HEK293 (cell line): ENCODE measurements around the gene ZNF428.

ENCODE experiments used
- CTCF ChIA-PET: fragments of 350-600 bp; formaldehyde crosslinking; extraction: SDS; loops from one replicate; lab custom pipeline; 2021; ENCODE audit warnings: antibody characterized with exemption; lab: Yijun Ruan, JAX
- POLR2A ChIA-PET: fragments of 300-600 bp; formaldehyde crosslinking; extraction: SDS; loops from one replicate; lab custom pipeline; 2020; ENCODE audit warnings: antibody characterized with exemption, inconsistent platforms; lab: Yijun Ruan, JAX
- H3K27ac ChIP-seq: fragments of 200-500 bp; sonication (Bioruptor generic); 2 replicates; pipeline ENCODE4 v1.5.1; 2014; ENCODE audit warnings: low read depth, low read length, control low read depth, inconsistent platforms; ENCODE audit errors: extremely low read depth
- H3K36me3 ChIP-seq, 2 experiments: fragments of 200-500 bp in 1 of 2; sonication (Bioruptor generic) in 1 of 2; 1 replicate in 1 of 2; 2 replicates in 1 of 2; pipeline ENCODE4 v1.5.1; 2014 to 2017; ENCODE audit warnings: inconsistent platforms in 2 of 2, low read length in 2 of 2; ENCODE audit not compliant: control insufficient read depth in 2 of 2, insufficient read depth in 1 of 2
- H3K4me1 ChIP-seq: fragments of 200-500 bp; sonication (Bioruptor generic); 2 replicates; pipeline ENCODE4 v1.5.1; 2014; ENCODE audit warnings: mild to moderate bottlenecking, low read length, inconsistent platforms; ENCODE audit not compliant: control insufficient read depth, insufficient read depth
- H3K4me3 ChIP-seq: 2 replicates; pipeline ENCODE4 v1.5.1; 2011; ENCODE audit warnings: low read depth, mild to moderate bottlenecking, control low read depth, low read length, moderate library complexity
- H3K9me3 ChIP-seq: fragments of 200-500 bp; sonication (Bioruptor generic); 2 replicates; pipeline ENCODE4 v1.5.1; 2014; ENCODE audit warnings: low read depth, low read length, inconsistent platforms; ENCODE audit not compliant: control insufficient read depth, insufficient read depth
- GFI1B ChIP-seq: fragments of 450-650 bp; formaldehyde crosslinking; IDR thresholded peaks from 2 replicates; pipeline ENCODE4 v1.5.1; 2016; ENCODE audit warnings: missing biosample characterization, missing genetic modification characterization
- GLI2 ChIP-seq: fragments of 450-650 bp; formaldehyde crosslinking; IDR thresholded peaks from 2 replicates; pipeline ENCODE4; 2017; ENCODE audit warnings: missing biosample characterization, missing genetic modification characterization, low read depth, borderline replicate concordance
- HOXD13 ChIP-seq: sonication (generic); formaldehyde crosslinking; IDR thresholded peaks from 2 replicates; pipeline ENCODE4 v1.8.0; 2022; ENCODE audit warnings: missing genetic modification reagents, borderline replicate concordance
- KLF1 ChIP-seq: fragments of 450-650 bp; formaldehyde crosslinking; IDR thresholded peaks from 2 replicates; pipeline ENCODE4 v1.5.1; 2016; ENCODE audit warnings: missing biosample characterization, missing genetic modification characterization
- RBAK ChIP-seq: fragments of 450-650 bp; formaldehyde crosslinking; IDR thresholded peaks from 2 replicates; pipeline ENCODE4 v1.5.1; 2016; ENCODE audit warnings: missing biosample characterization, missing genetic modification characterization
- SETDB1 ChIP-seq: IDR thresholded peaks from one replicate; pipeline ENCODE4 v1.6.1; 2017; ENCODE audit warnings: mild to moderate bottlenecking, low read length, moderate library complexity, mixed read lengths; ENCODE audit not compliant: insufficient read length
- ZNF174 ChIP-seq: fragments of 450-650 bp; formaldehyde crosslinking; IDR thresholded peaks from 2 replicates; pipeline ENCODE4 v1.5.0; 2017; ENCODE audit warnings: missing biosample characterization, mild to moderate bottlenecking, missing genetic modification characterization
- ZNF175 ChIP-seq: fragments of 450-650 bp; formaldehyde crosslinking; IDR thresholded peaks from 2 replicates; pipeline ENCODE4 v1.5.1; 2016; ENCODE audit warnings: missing biosample characterization, missing genetic modification characterization
- ZNF266 ChIP-seq: fragments of 450-650 bp; formaldehyde crosslinking; IDR thresholded peaks from 2 replicates; pipeline ENCODE4 v1.5.1; 2016; ENCODE audit warnings: missing biosample characterization, missing genetic modification characterization, low read depth
- ZNF302 ChIP-seq: fragments of 450-650 bp; formaldehyde crosslinking; IDR thresholded peaks from 2 replicates; pipeline ENCODE4 v1.5.1; 2016; ENCODE audit warnings: missing biosample characterization, missing genetic modification characterization, low read depth
- ZNF341 ChIP-seq: fragments of 450-650 bp; formaldehyde crosslinking; IDR thresholded peaks from 2 replicates; pipeline ENCODE4; 2016; ENCODE audit warnings: low read depth, missing biosample characterization, missing genetic modification characterization
- ZNF354C ChIP-seq: fragments of 450-650 bp; formaldehyde crosslinking; IDR thresholded peaks from 2 replicates; pipeline ENCODE4 v1.5.1; 2016; ENCODE audit warnings: missing biosample characterization, missing genetic modification characterization, low read depth, borderline replicate concordance
- ZNF37A ChIP-seq: fragments of 450-650 bp; IDR thresholded peaks from 2 replicates; pipeline ENCODE4 v1.5.1; 2018; ENCODE audit warnings: missing biosample characterization, missing genetic modification characterization
- ZNF510 ChIP-seq: fragments of 450-650 bp; formaldehyde crosslinking; IDR thresholded peaks from 2 replicates; pipeline ENCODE4 v1.5.1; 2018; ENCODE audit warnings: mild to moderate bottlenecking, missing genetic modification characterization, missing biosample characterization; ENCODE audit not compliant: insufficient replicate concordance
- ZNF521 ChIP-seq: fragments of 450-650 bp; formaldehyde crosslinking; IDR thresholded peaks from 2 replicates; pipeline ENCODE4 v1.5.1; 2017; ENCODE audit warnings: missing biosample characterization, mild to moderate bottlenecking, missing genetic modification characterization
- ZNF549 ChIP-seq: fragments of 450-650 bp; IDR thresholded peaks from 2 replicates; pipeline ENCODE4 v1.5.1; 2018; ENCODE audit warnings: missing biosample characterization, missing genetic modification characterization, mild to moderate bottlenecking, inconsistent platforms, moderate library complexity
- ZNF571 ChIP-seq: fragments of 450-650 bp; formaldehyde crosslinking; IDR thresholded peaks from 2 replicates; pipeline ENCODE4 v1.5.0; 2017; ENCODE audit warnings: missing biosample characterization, missing genetic modification characterization
- ZNF624 ChIP-seq: fragments of 450-650 bp; formaldehyde crosslinking; IDR thresholded peaks from 2 replicates; pipeline ENCODE4 v1.5.1; 2017; ENCODE audit warnings: missing biosample characterization, missing genetic modification characterization
- ZNF626 ChIP-seq: fragments of 450-650 bp; sonication (Bioruptor Pico); formaldehyde crosslinking; IDR thresholded peaks from 2 replicates; pipeline ENCODE4 v1.5.1; 2018; ENCODE audit warnings: missing biosample characterization, missing genetic modification characterization, inconsistent platforms
- ZNF707 ChIP-seq: fragments of 450-650 bp; formaldehyde crosslinking; IDR thresholded peaks from 2 replicates; pipeline ENCODE4 v1.5.1; 2016; ENCODE audit warnings: missing biosample characterization, missing genetic modification characterization
- ZNF768 ChIP-seq: fragments of 450-650 bp; formaldehyde crosslinking; IDR thresholded peaks from 2 replicates; pipeline ENCODE4 v1.5.1; 2018; ENCODE audit warnings: missing biosample characterization, mild to moderate bottlenecking, missing genetic modification characterization
- ZNF785 ChIP-seq: fragments of 450-650 bp; formaldehyde crosslinking; IDR thresholded peaks from 2 replicates; pipeline ENCODE4 v1.5.1; 2016; ENCODE audit warnings: missing biosample characterization, missing genetic modification characterization
- ZNF837 ChIP-seq: fragments of 450-650 bp; formaldehyde crosslinking; IDR thresholded peaks from 2 replicates; pipeline ENCODE4 v1.5.1; 2016; ENCODE audit warnings: missing biosample characterization, missing genetic modification characterization
- ZNF843 ChIP-seq: fragments of 450-650 bp; formaldehyde crosslinking; IDR thresholded peaks from 2 replicates; pipeline ENCODE4 v1.5.1; 2016; ENCODE audit warnings: missing biosample characterization, missing genetic modification characterization
- ZSCAN23 ChIP-seq: fragments of 450-650 bp; formaldehyde crosslinking; IDR thresholded peaks from 2 replicates; pipeline ENCODE4 v1.5.1; 2016; ENCODE audit warnings: missing biosample characterization, missing genetic modification characterization
- ZXDB ChIP-seq: fragments of 450-650 bp; formaldehyde crosslinking; IDR thresholded peaks from 2 replicates; pipeline ENCODE4 v1.5.1; 2016; ENCODE audit warnings: missing biosample characterization, missing genetic modification characterization
- TF ChIP-seq, protein P1 (sequence below): fragments of 450-650 bp; formaldehyde crosslinking; IDR thresholded peaks from 2 replicates; pipeline ENCODE4 v1.5.1; 2016; ENCODE audit warnings: missing biosample characterization, missing genetic modification characterization
- TF ChIP-seq, protein P2 (sequence below): fragments of 450-650 bp; formaldehyde crosslinking; IDR thresholded peaks from 2 replicates; pipeline ENCODE4 v1.5.1; 2017; ENCODE audit warnings: missing biosample characterization, missing genetic modification characterization
- TF ChIP-seq, protein P3 (sequence below): fragments of 450-650 bp; IDR thresholded peaks from 2 replicates; pipeline ENCODE4 v1.5.1; 2018; ENCODE audit warnings: missing biosample characterization, mild to moderate bottlenecking, missing genetic modification characterization
- TF ChIP-seq, protein P4 (sequence below): fragments of 450-650 bp; formaldehyde crosslinking; IDR thresholded peaks from 2 replicates; pipeline ENCODE4 v1.5.1; 2016; ENCODE audit warnings: missing biosample characterization, missing genetic modification characterization, borderline replicate concordance

The ZNF428 gene

GRCh38 chr19:43575156-43575950 lies 44.1 kb downstream of the ZNF428 start, which contains the start of the genes PINLYP and XRCC1:
PINLYP (plus strand) TSS chr19:43575801; CDS start chr19:43577192, 1,391 bp downstream.
XRCC1 (minus strand) TSS chr19:43575527; CDS start chr19:43575458, 69 bp downstream.
- ChIA-PET CTCF (interaction anchor here (0.5 to 12.5 kb wide), 11 partner anchors 20 to 243 kb away, joined by 3 to 167 read pairs (median 4); partner anchors contain the start of gene IRGQ), POLR2A (interaction anchor here (0.7 to 2.9 kb wide), 7 partner anchors 12 to 179 kb away, joined by 3 to 23 read pairs (median 4); partner anchors contain the start of genes IRGQ, SMG9 and ZNF576)
- peak within 1 kb of the TSS; percentile 80 for H3K27ac ChIP-seq
- TF ChIP-seq ZNF837 (tag by site-specific recombination) (no peak), ZNF521 (tag by site-specific recombination) (no peak), ZNF785 (tag by site-specific recombination) (no peak), ZNF37A (no peak), ZNF843 (tag by site-specific recombination) (peak; percentile 57; the same call in 1 of the 2 replicates), ZNF510 (tag by site-specific recombination) (no peak), ZNF768 (no peak), KLF1 (tag by site-specific recombination) (peak; percentile 54; the same call in 1 of the 2 replicates), ZNF571 (tag by site-specific recombination) (no peak), ZNF354C (tag by site-specific recombination) (no peak), ZNF266 (tag by site-specific recombination) (no peak), ZNF549 (tag by site-specific recombination) (no peak), ZNF626 (tag by site-specific recombination) (no peak), ZNF624 (tag by site-specific recombination) (no peak), ZNF174 (no peak), RBAK (no peak), ZNF341 (tag by site-specific recombination) (peak; percentile 100), GLI2 (tag by site-specific recombination) (no peak), ZNF175 (no peak), HOXD13 (CRISPR knock-in tag) (no peak), ZNF302 (no peak), SETDB1 (no peak), ZNF707 (no peak), GFI1B (tag by site-specific recombination) (no peak), ZXDB (peak; percentile 71), ZSCAN23 (tag by site-specific recombination) (no peak)
- TF ChIP-seq, protein P1, sequence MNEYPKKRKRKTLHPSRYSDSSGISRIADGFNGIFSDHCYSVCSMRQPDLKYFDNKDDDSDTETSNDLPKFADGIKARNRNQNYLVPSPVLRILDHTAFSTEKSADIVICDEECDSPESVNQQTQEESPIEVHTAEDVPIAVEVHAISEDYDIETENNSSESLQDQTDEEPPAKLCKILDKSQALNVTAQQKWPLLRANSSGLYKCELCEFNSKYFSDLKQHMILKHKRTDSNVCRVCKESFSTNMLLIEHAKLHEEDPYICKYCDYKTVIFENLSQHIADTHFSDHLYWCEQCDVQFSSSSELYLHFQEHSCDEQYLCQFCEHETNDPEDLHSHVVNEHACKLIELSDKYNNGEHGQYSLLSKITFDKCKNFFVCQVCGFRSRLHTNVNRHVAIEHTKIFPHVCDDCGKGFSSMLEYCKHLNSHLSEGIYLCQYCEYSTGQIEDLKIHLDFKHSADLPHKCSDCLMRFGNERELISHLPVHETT (tag by site-specific recombination) = no peak
- TF ChIP-seq, protein P2, sequence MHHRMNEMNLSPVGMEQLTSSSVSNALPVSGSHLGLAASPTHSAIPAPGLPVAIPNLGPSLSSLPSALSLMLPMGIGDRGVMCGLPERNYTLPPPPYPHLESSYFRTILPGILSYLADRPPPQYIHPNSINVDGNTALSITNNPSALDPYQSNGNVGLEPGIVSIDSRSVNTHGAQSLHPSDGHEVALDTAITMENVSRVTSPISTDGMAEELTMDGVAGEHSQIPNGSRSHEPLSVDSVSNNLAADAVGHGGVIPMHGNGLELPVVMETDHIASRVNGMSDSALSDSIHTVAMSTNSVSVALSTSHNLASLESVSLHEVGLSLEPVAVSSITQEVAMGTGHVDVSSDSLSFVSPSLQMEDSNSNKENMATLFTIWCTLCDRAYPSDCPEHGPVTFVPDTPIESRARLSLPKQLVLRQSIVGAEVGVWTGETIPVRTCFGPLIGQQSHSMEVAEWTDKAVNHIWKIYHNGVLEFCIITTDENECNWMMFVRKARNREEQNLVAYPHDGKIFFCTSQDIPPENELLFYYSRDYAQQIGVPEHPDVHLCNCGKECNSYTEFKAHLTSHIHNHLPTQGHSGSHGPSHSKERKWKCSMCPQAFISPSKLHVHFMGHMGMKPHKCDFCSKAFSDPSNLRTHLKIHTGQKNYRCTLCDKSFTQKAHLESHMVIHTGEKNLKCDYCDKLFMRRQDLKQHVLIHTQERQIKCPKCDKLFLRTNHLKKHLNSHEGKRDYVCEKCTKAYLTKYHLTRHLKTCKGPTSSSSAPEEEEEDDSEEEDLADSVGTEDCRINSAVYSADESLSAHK (tag by site-specific recombination) = no peak
- TF ChIP-seq, protein P3, sequence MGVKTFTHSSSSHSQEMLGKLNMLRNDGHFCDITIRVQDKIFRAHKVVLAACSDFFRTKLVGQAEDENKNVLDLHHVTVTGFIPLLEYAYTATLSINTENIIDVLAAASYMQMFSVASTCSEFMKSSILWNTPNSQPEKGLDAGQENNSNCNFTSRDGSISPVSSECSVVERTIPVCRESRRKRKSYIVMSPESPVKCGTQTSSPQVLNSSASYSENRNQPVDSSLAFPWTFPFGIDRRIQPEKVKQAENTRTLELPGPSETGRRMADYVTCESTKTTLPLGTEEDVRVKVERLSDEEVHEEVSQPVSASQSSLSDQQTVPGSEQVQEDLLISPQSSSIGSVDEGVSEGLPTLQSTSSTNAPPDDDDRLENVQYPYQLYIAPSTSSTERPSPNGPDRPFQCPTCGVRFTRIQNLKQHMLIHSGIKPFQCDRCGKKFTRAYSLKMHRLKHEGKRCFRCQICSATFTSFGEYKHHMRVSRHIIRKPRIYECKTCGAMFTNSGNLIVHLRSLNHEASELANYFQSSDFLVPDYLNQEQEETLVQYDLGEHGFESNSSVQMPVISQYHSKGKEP (tag by site-specific recombination) = no peak
- TF ChIP-seq, protein P4, sequence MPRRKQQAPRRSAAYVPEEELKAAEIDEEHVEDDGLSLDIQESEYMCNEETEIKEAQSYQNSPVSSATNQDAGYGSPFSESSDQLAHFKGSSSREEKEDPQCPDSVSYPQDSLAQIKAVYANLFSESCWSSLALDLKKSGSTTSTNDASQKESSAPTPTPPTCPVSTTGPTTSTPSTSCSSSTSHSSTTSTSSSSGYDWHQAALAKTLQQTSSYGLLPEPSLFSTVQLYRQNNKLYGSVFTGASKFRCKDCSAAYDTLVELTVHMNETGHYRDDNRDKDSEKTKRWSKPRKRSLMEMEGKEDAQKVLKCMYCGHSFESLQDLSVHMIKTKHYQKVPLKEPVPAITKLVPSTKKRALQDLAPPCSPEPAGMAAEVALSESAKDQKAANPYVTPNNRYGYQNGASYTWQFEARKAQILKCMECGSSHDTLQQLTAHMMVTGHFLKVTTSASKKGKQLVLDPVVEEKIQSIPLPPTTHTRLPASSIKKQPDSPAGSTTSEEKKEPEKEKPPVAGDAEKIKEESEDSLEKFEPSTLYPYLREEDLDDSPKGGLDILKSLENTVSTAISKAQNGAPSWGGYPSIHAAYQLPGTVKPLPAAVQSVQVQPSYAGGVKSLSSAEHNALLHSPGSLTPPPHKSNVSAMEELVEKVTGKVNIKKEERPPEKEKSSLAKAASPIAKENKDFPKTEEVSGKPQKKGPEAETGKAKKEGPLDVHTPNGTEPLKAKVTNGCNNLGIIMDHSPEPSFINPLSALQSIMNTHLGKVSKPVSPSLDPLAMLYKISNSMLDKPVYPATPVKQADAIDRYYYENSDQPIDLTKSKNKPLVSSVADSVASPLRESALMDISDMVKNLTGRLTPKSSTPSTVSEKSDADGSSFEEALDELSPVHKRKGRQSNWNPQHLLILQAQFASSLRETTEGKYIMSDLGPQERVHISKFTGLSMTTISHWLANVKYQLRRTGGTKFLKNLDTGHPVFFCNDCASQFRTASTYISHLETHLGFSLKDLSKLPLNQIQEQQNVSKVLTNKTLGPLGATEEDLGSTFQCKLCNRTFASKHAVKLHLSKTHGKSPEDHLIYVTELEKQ (tag by site-specific recombination) = no peak

More at GRCh38 chr19:43575156-43575950, 44.1 kb downstream of the ZNF428 start, which contains the start of the genes PINLYP and XRCC1:
- H3K4me3 ChIP-seq = peak within 1 kb of the TSS; percentile 73
- H3K4me1 ChIP-seq = peaks cover 39% of the 10 kb centered on the region
- H3K9me3 ChIP-seq = no peaks in the 10 kb centered on the region
- peaks cover 18 to 36% of the 10 kb centered on the region in 2 experiments for H3K36me3 ChIP-seq
